Non-pigmented ciliary epithelial cell (primary cell): ENCODE data around the gene NRXN2.
A peak's percentile ranks its signal among the peaks of the same experiment; 100 is the strongest.
"Not testable (repeated sequence)": the region's sequence is repeated elsewhere in the genome, so short reads cannot be mapped to it uniquely, and the experiment has no call there.

Experiments
- DNase-seq: peaks from one replicate; pipeline ENCODE4 v3.0.0-alpha.2; 2010; ENCODE audit warnings: low read depth

The NRXN2 gene

DNA sequence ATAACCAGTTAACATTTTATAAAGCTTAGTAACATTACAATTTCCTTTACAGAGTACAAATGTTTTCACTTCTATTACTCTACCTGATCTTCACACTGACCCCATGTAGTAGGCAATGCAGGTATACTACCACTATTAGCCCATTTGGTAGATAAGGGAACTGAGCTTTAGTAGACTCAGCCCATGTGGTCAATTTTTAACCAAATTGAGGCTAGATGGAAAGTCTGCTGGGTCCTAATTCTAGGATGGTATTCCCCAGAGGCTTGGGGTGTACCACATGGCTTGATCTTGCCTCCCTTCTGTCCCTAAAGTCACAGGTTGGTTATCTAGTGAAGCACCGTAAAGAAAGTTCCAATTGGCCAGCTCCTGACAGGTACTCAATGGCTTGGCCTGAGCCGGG lies 48.2 kb downstream of the NRXN2 start:
- no peak for DNase-seq

DNA sequence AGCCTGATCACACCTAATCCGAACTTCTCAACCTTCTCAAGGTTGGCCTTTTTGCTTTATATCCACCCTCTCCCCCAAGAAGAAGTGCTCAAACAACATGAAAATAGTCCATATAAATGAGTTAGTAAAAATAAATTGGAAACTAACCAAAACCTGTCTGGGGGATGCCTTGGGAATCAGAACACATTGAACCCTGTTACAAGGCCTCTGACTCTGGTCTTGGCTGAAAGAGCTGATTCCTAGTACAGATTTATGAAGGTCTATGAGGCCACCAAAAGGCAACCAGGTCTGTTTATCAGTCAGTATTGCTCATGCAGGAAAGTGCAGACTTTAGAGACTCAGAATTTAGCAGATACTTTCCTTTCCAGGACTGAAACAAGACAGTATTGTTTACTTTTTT lies 49.7 kb downstream of the NRXN2 start:
- no peak for DNase-seq

DNA sequence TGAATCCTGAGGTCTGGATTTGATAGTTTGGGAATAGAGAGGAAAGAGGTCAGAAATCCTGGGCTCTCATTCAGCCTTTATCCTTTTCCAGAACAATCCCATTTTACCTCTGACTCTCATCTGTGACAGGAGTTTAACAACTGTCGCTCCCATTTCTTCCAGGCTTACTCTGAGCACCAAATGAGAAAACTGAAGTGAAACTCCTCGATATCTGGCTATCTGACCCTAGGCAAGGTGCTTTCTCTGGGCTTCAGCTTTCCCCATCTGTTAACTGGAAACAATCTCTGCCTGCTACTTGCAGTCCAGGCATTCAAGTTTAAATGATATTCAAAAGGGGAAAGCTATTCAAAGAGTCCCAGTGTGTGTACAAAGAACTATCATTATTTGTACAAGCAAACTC lies 50.1 kb downstream of the NRXN2 start:
- no peak for DNase-seq

DNA sequence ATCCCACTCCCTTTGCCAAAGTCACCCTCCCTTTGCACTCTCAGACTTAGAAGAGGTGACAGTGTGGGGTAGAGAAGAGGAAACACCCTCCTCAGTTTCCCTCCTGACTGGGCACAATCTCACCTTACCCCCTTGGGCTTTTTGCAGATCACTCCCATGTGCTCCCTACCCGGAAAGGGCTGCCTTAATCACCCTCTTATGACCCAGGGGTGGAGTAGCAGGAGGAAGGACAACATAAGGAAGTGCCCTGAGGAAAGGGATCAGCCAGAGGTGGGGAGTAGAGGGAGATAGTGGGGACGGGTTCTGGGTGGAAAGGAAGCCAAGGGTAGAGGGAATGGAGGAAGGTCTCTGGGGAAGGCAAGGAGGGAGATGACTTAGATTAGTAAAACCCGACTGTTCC lies 52.0 kb downstream of the NRXN2 start:
- DNase-seq: no peak

DNA sequence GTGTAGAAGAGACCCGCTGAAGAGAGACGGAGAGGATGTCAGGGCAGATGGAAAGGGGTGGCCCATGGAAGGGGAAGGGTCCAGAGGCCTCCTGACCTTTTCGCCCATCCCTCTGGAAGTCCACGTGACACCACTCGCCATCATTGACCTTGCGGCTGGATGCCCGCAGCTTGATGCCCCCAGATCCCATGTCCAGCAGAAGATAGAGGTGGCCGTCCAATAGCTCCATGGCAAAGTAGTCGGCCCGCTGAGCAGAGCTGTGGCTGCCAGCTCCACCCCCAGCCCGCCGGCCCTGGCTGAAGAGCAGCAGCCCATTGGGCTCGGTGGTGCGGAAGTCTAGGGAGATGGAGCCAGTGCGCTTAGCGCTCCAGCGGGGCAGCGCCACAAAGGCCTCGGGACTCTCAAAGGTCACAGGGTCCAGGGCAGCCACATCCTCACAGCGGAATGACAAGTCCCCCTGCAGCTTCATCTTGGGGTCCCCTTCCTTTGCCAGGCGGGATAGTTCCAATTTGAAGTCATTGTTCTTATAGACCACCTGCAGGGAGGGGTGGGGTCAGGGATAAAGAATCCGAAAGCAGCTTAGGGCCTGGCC lies 55.7 kb downstream of the NRXN2 start:
- no peak for DNase-seq

DNA sequence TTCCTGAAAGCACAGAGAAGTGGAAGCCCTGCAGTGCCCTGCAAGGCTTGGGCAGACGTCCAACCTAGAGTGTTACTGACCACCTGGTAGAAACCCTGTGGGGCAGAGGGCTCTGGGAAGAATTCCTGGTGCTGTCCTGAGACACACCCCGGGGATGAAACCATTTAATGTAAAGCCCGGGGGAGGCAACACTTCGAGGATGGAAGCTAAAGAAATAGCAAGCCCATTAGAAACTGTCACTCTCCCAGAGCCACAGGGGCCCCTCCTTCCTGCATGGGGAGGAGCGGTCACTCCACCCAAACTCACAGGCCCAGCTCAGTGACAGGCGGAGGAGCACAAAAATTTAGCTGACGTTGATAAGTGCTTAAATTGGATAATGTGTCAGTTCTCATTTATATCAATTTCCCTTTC lies 57.6 kb downstream of the NRXN2 start:
- no peak for DNase-seq

DNA sequence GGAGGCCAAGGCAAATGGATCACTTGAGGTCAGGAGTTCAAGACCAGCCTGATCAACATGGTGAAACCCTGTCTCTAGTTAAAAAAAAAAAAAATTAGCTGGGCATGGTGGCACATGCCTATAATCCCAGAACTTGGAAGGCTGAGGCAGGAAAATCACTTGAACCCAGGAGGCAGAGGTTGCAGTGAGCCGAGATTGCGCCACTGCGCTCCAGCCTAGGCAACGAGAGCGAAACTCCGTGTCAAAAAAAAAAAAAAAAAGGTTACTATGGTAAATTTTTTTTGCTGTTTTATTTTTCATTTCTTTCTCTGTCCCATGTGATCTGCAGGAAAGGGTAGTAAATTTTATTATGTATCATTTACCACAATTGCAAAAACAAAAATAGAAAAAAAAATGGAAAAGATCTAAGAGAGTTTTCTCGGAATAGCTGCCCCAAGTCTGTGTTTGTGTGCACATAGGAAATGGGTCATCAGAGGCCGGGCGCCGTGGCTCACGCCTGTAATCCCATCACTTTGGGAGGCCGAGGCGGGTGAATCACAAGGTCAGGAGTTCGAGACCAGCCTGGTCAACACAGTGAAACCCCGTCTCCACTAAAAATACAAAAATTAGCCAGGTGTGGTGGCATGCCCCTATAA lies 58.6 kb downstream of the NRXN2 start:
- not testable (repeated sequence) for DNase-seq

DNA sequence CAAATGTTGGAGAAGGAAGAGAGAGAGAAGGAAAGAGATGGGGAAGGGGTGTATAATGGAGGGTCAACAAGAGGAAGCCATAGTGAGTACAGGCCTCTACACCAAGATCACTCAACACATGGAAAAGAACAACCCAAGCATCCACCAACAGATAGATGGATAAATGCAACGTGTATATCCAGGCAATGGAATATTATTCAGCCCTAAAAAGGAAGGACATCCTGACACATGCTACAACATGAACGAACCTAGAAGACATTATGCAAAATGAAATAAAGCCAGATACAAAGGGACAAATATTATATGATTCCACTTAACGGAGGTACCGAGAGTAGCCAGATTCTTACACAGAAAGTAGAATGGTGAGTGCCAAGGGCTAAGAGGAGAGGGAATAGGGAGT lies 59.3 kb downstream of the NRXN2 start:
- DNase-seq: no peak

DNA sequence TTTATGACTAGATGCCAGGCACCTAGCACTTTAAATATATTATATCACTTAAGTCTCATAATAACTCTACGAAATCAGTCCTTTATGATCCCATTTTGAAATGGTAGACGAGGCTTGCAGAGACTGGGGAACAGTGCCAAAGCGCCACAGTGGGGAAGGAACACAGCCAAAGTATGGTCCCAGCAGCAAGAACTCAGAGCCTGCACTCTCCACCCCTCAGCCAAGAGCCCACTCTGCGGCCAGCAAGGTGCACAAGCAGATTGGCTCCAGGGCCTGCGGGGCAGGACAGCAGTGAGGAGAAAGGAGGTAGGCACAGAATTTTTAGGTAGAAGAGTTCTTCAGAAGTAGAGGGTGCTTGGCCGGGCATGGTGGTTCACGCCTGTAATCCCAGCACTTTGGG lies 61.4 kb downstream of the NRXN2 start:
- DNase-seq: no peak

DNA sequence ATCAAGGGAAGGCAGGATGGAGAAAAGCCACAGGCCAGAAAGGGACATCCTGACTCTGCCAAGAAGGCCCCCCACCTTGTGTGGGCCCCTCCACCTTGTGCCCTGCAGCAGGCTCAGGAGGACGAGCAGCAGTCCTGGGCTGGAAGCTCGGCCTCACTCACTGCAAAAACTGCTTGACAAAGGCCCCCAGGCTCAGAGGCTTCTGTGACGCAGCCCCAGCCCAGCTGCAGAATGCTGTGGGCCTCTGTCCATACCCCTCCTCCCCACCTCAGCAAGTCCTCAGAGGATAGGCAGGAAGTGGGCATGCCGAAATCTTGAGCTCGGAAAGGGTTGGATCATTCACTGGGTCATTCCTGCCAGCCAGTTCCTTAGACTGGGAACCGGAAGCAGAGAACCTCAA lies 61.9 kb downstream of the NRXN2 start:
- DNase-seq: no peak

DNA sequence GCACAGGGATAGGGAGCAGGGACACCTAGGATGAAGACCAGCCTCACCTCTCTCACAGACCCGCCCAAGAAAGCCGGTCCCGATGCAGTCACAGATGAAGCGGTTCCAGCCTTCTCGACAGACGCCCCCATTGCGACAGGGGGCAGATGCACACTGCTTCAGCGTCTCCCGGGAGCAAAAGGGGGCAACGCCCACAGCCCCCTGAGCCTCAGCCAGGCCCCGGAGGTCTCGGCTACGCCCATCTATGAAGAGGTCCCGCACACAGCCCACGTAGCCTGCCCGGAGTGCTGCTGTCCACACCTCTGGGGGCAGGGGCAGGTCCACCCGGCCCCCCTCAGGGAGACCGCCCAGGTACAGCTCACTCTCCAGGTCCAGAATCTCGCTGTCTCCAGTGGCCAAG lies 62.3 kb downstream of the NRXN2 start:
- no peak for DNase-seq

DNA sequence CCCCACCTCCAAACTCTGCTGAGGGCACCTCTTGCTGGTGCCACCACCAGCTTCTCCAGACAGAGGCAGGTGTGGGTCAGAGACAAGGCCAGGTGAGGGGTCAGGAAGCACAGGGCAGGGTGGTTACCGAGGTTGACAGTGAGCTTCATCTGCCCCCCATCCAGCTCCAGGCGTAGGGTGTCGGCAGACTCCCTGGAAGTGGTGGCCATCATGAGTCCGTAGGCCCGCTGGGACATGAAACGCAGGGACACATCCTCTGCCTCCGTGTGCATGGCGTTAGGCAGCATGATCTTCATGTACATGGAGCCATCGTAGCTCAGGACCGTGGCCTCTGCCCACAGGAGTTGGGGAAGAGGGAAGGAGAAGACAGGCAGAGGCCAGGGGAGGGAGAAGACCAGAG lies 62.8 kb downstream of the NRXN2 start:
- no peak for DNase-seq

DNA sequence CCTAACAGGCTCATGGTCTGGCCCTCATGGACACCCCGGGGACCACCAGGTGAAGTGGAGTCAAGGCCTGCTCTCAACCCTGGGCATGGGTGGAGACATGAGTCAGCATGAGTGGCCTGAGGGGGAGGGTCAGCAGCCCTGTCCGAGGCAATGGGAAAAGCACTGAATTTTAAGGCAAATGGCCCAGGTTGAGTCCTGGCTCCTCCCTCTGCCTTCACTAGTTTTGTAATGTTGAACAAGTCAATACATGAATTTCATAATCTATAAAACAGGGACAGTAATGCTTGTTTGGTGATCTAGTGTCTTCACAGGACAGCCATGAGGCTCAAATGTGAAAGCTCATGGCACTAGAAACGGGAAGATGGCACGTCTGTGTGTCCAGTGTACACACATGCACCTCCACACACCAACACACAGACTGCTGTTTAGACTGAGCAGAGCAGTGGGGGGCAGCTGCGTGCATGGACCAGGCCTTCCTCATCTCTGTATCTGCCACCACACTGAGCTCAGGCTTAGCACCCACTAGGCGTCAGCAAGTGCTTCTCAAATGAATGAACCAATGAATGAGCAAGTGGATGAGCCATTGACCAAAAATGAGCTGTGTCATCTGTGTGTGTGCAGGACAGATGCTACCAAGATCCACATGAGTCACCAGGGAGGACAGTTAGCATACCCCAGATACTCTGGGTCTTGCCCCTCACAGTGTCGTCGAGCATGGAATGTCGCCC lies 63.4 kb downstream of the NRXN2 start:
- peak; percentile 49 for DNase-seq

DNA sequence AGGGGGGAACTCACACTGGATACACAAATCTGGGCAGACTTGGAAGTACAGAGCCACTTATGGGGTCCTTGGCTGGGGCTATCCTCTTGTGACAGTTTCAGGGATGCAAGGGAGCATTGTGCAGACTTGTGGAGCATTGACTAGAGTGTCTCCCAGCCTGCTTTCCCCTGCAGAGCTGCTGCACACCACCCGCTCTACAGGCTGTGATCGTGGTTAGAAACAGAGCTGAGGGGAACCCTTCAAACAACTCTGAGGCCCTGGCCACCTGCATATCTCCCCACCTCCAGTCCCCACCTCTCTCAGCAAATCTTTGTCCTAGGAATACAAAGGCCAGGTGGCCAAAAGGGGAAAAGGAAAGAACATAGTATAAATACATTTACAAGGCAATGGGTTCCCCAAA lies 64.7 kb downstream of the NRXN2 start:
- DNase-seq: no peak

DNA sequence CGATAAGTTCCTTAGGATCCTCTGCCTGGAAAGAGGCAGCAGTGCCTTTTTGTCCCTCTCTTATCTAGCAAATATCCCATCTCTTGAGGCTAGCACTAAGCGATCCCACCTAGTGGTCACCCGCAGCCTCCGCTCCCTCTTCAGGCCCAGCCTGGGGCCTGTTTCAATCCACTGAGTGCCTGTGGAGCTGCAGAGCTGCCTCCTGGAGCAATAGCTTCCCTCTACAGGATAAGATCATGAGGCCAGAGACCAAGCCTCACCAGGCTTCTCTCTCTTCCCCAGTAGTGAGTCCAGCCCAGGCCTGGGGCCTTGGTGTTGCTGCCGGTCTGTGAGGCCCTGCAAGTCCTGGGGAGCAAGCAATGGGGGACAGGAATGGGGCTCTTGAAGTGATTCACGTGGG lies 66.1 kb downstream of the NRXN2 start:
- no peak for DNase-seq

DNA sequence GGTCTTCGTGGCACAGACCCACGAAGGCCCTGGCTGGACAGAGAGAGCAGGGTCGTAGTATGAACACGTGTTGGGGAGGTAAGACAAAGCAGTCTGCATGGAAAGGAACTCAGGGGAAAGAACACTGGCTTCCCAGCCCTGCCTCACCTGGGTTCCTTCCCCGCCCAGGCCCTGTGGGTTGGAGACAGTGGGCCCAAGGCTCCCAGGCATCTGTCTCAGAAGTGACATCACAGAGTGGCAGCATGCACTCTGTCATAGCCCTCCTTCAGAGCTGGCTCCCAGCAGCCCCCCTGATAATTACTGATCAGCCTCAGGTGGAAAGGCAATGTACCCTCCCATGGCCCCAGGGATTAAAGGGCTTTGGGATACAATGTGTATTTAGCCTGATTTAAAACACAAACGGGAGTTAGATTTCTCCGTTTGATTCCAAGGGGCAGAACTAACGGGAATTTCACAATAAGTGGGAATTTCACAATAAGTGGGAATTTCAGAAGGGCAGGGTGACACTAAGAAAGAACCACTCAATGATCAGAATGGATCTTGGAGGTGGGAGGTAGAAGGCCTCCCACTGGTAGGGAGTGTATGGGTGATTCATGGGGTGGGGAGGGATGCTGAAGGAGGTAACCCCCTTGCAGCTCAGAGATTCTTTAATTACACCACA lies 66.9 kb downstream of the NRXN2 start:
- no peak for DNase-seq

DNA sequence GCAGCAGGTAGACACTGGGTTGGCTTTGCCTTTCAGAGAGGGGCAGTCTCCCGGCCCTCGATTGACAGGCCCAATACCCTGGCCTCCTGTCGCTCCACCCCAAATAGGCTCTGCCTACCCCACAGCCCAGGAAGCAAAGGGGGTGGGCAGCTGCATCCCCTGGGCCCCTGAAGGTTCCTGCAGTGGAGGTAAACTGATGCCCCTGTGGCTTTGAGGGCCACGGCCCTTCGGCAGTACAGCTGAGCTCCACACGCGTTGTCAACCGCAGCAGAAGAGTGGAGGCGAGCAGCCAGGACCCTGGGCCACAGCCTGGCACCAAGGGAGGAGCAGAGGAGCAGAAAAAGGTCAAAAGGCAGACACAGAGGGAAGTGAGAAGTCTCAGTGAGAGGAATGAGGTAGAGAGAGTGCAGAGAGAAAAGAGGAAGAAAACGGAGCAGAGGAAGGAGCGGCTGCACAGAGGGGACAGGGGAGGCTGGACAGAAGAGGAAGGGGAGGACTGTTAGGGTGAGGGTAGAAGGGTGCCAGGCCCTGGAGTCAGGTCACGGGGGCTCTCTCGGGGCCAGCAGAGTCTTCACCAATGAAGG lies 67.9 kb downstream of the NRXN2 start:
- DNase-seq: no peak

DNA sequence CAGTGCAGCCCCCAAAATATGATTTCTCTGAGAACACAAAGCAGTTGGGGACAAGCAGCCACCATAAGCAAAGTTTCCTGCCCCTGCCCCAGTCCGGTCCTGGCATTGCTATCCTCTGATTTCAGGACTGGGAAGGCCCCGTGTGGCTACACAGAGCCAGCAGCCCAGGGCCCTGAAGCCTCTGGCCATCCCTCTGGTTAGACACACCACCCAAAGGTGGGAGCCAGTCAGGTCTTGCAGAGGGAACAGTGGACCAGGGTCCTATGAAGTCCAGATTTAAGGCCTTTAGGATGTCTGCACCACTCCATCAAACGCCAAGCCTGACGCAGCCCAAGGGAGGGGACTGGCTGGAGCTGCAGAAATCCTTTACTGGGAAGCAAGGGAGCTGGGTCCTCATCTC lies 68.6 kb downstream of the NRXN2 start:
- no peak for DNase-seq

DNA sequence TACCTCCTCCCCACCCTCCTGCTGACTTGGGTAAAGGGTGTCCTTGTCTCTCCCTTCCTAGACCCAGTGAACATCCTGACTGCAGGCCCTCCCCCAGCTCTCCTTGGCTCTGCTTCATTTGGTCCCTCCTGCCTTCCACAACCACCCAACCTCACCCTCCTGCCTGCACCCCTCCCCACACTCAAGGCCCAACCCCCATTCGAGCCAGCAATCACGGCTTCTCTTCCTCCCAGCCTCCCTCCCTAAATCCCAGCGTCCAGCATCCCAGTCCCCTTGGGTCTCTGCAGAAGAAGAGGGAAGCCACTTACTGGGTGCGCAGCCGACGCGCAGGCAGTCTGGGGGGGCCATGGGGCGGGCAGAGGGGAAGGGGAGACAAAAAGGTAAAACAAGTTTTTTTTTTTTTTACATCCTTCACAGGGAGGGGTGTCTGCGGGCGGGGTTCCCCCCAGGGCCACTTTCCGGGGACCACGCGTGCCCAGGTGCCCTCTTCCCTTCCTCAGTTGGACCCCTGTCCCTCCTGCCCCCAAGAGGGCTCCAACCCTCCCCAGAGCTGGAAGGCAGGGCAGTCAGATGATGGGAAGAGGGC lies 69.5 kb downstream of the NRXN2 start:
- DNase-seq: no peak

DNA sequence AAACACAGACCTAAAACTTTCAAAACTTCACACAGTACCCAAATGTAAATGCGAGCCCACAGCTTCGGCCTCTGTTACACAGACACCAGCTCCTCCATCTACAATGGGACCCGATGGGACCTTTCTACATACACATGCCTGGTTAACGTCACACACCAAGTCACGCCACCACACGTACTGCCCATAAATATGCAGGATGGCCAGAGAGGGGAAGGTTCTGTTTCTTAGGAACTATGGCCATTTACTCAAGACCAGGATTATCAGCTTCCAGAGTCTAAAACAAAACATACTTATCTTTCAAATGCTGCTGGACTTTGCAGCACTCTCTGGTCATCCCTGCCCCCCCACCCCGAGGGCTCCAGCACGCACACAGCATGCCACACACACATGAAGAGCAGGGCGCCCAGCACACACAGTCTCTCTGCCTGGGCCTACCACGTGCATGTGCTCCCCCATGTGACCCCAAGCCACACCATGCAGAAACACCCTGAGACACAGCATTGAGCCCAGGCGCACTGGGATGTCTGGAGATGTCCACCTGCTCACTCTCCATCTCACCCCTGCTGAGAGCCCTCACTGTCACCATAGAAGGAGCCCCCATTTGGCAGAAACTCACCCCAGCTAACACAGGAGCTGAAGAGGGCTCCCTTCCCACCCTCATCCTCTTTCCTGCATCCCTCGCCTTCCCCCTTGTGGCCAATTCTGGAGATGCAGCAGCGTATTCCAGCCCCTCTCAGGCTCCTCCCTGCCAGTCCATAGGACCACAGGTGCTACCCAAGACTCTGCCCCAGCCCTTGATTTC lies 70.2 kb downstream of the NRXN2 start:
- no peak for DNase-seq

DNA sequence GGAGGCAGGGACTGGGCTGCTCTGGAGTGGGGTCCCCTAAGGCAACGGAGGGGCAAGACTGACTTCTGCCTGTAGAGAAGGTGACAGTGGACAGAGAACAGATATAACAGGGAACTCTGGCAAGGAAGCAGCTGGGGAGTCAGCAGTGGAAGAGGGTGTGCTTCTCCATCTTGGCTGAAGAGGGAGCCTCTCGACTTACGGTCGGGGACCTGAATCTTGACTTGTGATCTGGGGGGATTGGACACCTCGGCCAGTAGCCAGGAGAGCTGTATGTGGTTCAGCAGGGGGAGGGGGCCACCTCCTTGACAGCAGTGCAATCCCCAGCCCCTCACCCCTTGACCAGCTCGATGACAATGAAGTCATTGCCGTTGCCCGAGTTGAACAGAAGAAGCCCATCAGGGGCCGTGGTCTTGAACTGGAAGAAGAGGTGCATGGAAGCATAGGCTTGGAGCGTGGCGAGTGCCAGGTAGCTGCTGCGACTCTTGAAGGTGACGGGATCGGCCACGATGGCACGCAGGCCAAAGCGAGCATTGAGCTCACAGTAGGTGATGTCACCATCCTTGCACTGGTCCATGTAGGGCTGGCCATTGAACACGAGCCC lies 72.0 kb downstream of the NRXN2 start:
- DNase-seq: no peak
